Tibial artery (tissue), 4 donors: ENCODE results near the gene AACS.
A peak's percentile ranks its signal among the peaks of the same experiment; 100 is the strongest.
"Not testable (repeated sequence)": the region's sequence is repeated elsewhere in the genome, so short reads cannot be mapped to it uniquely, and the experiment has no call there.

Source experiments
- DNase-seq, 2 donors: peaks; one replicate each; pipeline ENCODE4 v3.0.0-alpha.2; 2019
- H3K27ac ChIP-seq, 2 donors: fragments of 200-600 bp; sonication (generic) in 1 of 2; 1 replicate in 1 of 2; 2 replicates in 1 of 2; pipeline ENCODE4 v1.5.1; 2018 to 2019; ENCODE audit warnings: mild to moderate bottlenecking in 1 of 2
- H3K27me3 ChIP-seq, 2 donors: fragments of 200-600 bp; sonication (generic) in 1 of 2; one replicate each; pipeline versions ENCODE4 v1.5.1 to v1.6.0; 2016 to 2019
- H3K36me3 ChIP-seq, 3 donors: fragments of 200-600 bp; sonication (generic) in 2 of 3; one replicate each; pipeline ENCODE4 v1.5.1; 2016 to 2019; ENCODE audit warnings: mild to moderate bottlenecking in 2 of 3
- H3K4me1 ChIP-seq, 4 donors: fragments of 200-600 bp; sonication (generic) in 2 of 4; 1 replicate in 3 of 4; 2 replicates in 1 of 4; pipeline ENCODE4 v1.5.1; 2016 to 2019
- H3K4me3 ChIP-seq, 2 donors: fragments of 200-600 bp; sonication (generic) in 1 of 2; 1 replicate in 1 of 2; 2 replicates in 1 of 2; pipeline ENCODE4 v1.5.1; 2018 to 2019; ENCODE audit warnings: mild to moderate bottlenecking in 2 of 2
- H3K9me3 ChIP-seq, 3 donors: fragments of 200-600 bp; sonication (generic) in 1 of 3; one replicate each; pipeline ENCODE4 v1.5.1; 2016 to 2019
- CTCF ChIP-seq, 2 experiments: fragments of 200-600 bp in 1 of 2; fragments of 450-650 bp in 1 of 2; IDR thresholded peaks; one replicate each; pipeline ENCODE4 v1.5.1; 2017 to 2019; ENCODE audit warnings: antibody characterized with exemption in 2 of 2, mild to moderate bottlenecking in 1 of 2, moderate library complexity in 1 of 2
- intact Hi-C: fragments of 100-400 bp; cut with DNase I; formaldehyde crosslinking; loops from one replicate; pipeline ENCODE4 v1.15.0; 2023; ENCODE audit warnings: low total_unique reads

Gene AACS

GRCh38 chr12:125029761-125030358 is 35.4 kb upstream of the AACS start:
- intact Hi-C loops: no loop called here
- Histone ChIP-seq H3K27me3 (no peaks in the 10 kb centered on the region), H3K4me1 (no peaks in the 10 kb centered on the region), H3K4me3 (no peak overlapping the region), H3K36me3 (peaks cover 0 to 5% (median 0%) of the 10 kb centered on the region in 3 donors), H3K27ac (no peak overlapping the region), H3K9me3 (peaks cover 0 to 3% (median 0%) of the 10 kb centered on the region in 3 donors)
- no peak for DNase-seq
- no peak for TF ChIP-seq CTCF (IDR thresholded peaks at IDR 0.05)

GRCh38 chr12:125031471-125031870 is 33.8 kb upstream of the AACS start:
- H3K9me3 ChIP-seq, H3K4me3 ChIP-seq, DNase-seq, H3K36me3 ChIP-seq, H3K4me1 ChIP-seq, H3K27me3 ChIP-seq, H3K27ac ChIP-seq, intact Hi-C loops: not testable (repeated sequence)

- Histone ChIP-seq H3K27ac (no peak overlapping the region), H3K27me3 (no peaks in the 10 kb centered on the region), H3K4me3 (no peak overlapping the region), H3K36me3 (no peaks in the 10 kb centered on the region), H3K4me1 (no peaks in the 10 kb centered on the region), H3K9me3 (peaks cover 0 to 7% (median 0%) of the 10 kb centered on the region in 3 donors)
- no peak for TF ChIP-seq CTCF (IDR thresholded peaks at IDR 0.05)
- DNase-seq: no peak
- intact Hi-C loops: no loop called here
Measured at GRCh38 chr12:125032466-125033152, 32.6 kb upstream of the AACS start.

GRCh38 chr12:125033288-125033687 is 31.9 kb upstream of the AACS start:
- no peak for DNase-seq
- Histone ChIP-seq H3K27me3 (no peaks in the 10 kb centered on the region), H3K36me3 (no peaks in the 10 kb centered on the region), H3K9me3 (peaks cover 0 to 7% (median 0%) of the 10 kb centered on the region in 3 donors), H3K27ac (no peak overlapping the region), H3K4me3 (no peak overlapping the region), H3K4me1 (no peaks in the 10 kb centered on the region)
- intact Hi-C loops: no loop called here
- TF ChIP-seq CTCF (IDR thresholded peaks at IDR 0.05): no peak

GRCh38 chr12:125038976-125039625 is 26.1 kb upstream of the AACS start:
- intact Hi-C loops: no loop called here
- Histone ChIP-seq H3K9me3 (peaks cover 0 to 7% (median 0%) of the 10 kb centered on the region in 3 donors), H3K4me1 (no peaks in the 10 kb centered on the region), H3K36me3 (no peaks in the 10 kb centered on the region), H3K27ac (no peak overlapping the region), H3K4me3 (no peak overlapping the region), H3K27me3 (no peaks in the 10 kb centered on the region)
- no peak for TF ChIP-seq CTCF (IDR thresholded peaks at IDR 0.05)
- no peak for DNase-seq

- no peak for TF ChIP-seq CTCF (IDR thresholded peaks at IDR 0.05)
- H3K27ac ChIP-seq: no peak overlapping the region
- no peaks in the 10 kb centered on the region for H3K9me3 ChIP-seq
- peak overlapping the region; percentile 49 to 58 for H3K4me3 ChIP-seq
- no peaks in the 10 kb centered on the region for H3K36me3 ChIP-seq
- DNase-seq: no peak
- peaks cover 0 to 13% (median 6%) of the 10 kb centered on the region in 4 donors for H3K4me1 ChIP-seq
- H3K27me3 ChIP-seq: no peaks in the 10 kb centered on the region
- intact Hi-C loops: no loop called here
Measured at GRCh38 chr12:125049093-125049458, 16.2 kb upstream of the AACS start.
